ENCODE data around the gene CDT1. TPM values are rescaled to one million over a fixed set of nuclear protein-coding genes. Genes with fewer than 3 reads are reported as not detected.

The CDT1 gene
- total RNA-seq, 1 experiment from 2014 or later = 16.6 TPM

DNA sequence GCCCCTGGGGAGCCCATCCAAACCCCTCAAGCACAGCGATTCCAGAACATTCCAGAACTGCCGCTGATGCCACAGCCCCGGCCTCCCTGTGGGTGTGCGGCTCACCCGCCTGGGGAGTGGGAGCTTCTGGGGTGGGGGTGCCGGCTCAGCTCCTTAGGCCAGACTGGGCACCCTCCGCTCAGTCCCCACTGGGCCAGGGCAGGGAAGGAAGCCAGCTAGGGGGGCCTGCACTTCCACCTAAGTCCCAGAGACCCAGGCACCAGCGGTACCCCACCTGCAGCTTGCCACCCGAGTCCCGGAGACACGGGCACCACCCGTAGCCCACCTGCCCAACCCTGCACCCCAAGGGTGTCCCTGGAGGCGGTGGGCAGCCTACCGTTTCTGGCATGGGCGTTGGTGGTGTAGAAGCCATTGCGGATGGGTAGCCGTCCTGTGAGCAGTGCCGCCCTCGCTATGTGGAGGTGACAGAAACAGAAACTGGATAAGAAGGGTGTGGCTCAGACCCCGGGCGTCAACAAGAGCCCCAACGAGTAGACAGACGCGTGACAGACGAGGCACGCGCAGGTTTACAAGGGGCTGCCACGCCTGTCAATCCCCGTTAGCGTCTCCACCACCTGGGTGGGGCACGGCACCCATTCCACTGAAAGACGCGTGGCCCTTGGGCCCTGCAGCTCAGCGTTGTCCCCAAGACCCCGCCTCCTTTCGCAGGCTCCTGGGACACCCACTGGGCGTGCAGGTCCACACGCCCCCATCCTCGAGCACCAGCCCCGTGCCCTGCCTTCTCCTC is 38.1 kb downstream of the CDT1 start:
- no peaks in the 10 kb centered on the region for H3K9me3 Mint-ChIP-seq (ENCODE audit: unreplicated experiment)
- H3K36me3 Mint-ChIP-seq (ENCODE audit: insufficient read depth, unreplicated experiment) = peaks cover 13% of the 10 kb centered on the region
- TF ChIP-seq CTCF (IDR thresholded peaks at IDR 0.05; ENCODE audit: unreplicated experiment) = no peak
- CTCF ChIA-PET = interaction anchor here (1.0 kb wide), 1 partner anchor 32 kb away, joined by 3 read pairs; no protein-coding TSS in a partner anchor
- POLR2A ChIA-PET = no interaction called here
- H3K4me1 Mint-ChIP-seq (ENCODE audit: insufficient read depth, unreplicated experiment) = no peaks in the 10 kb centered on the region
- BruUV-seq (replicated peaks) = no TSS peak
- intact Hi-C loops (cut with micrococcal nuclease) = no loop called here
- DNase-seq (ENCODE audit: unreplicated experiment) = no peak
- H3K27me3 Mint-ChIP-seq (ENCODE audit: insufficient read depth, unreplicated experiment) = no peaks in the 10 kb centered on the region
- H3K27ac Mint-ChIP-seq (ENCODE audit: low read depth, unreplicated experiment) = no peak overlapping the region
- no peak overlapping the region for H3K4me3 Mint-ChIP-seq (ENCODE audit: unreplicated experiment)

- no peaks in the 10 kb centered on the region for H3K27me3 Mint-ChIP-seq (ENCODE audit: insufficient read depth, unreplicated experiment)
- H3K27ac Mint-ChIP-seq (ENCODE audit: low read depth, unreplicated experiment) = no peak overlapping the region
- no peaks in the 10 kb centered on the region for H3K4me1 Mint-ChIP-seq (ENCODE audit: insufficient read depth, unreplicated experiment)
- POLR2A ChIA-PET = interaction anchor here (0.6 kb wide), 1 partner anchor 320 kb away, joined by 3 read pairs; no protein-coding TSS in a partner anchor
- no peaks in the 10 kb centered on the region for H3K9me3 Mint-ChIP-seq (ENCODE audit: unreplicated experiment)
- H3K4me3 Mint-ChIP-seq (ENCODE audit: unreplicated experiment) = no peak overlapping the region
- H3K36me3 Mint-ChIP-seq (ENCODE audit: insufficient read depth, unreplicated experiment) = peaks cover 13% of the 10 kb centered on the region
- BruUV-seq (replicated peaks) = no TSS peak
- intact Hi-C loops (cut with micrococcal nuclease) = no loop called here
- TF ChIP-seq CTCF (IDR thresholded peaks at IDR 0.05; ENCODE audit: unreplicated experiment) = no peak
- CTCF ChIA-PET = no interaction called here
- DNase-seq (ENCODE audit: unreplicated experiment) = no peak
These were observed 38.7 kb downstream of the CDT1 start for GRCh38 chr16:88842308-88842756.

GRCh38 chr16:88842806-88843205 is 39.2 kb downstream of the CDT1 start:
- POLR2A ChIA-PET = interaction anchor here (0.6 kb wide), 1 partner anchor 320 kb away, joined by 3 read pairs; no protein-coding TSS in a partner anchor
- Mint-ChIP-seq H3K4me3 (ENCODE audit: unreplicated experiment) (no peak overlapping the region), H3K4me1 (ENCODE audit: insufficient read depth, unreplicated experiment) (no peaks in the 10 kb centered on the region), H3K9me3 (ENCODE audit: unreplicated experiment) (no peaks in the 10 kb centered on the region), H3K36me3 (ENCODE audit: insufficient read depth, unreplicated experiment) (peaks cover 13% of the 10 kb centered on the region), H3K27ac (ENCODE audit: low read depth, unreplicated experiment) (no peak overlapping the region), H3K27me3 (ENCODE audit: insufficient read depth, unreplicated experiment) (no peaks in the 10 kb centered on the region)
- BruUV-seq (replicated peaks) = no TSS peak
- CTCF ChIA-PET = interaction anchor here (1.1 kb wide), 1 partner anchor 16 kb away, joined by 5 read pairs; no protein-coding TSS in a partner anchor
- no peak for TF ChIP-seq CTCF (IDR thresholded peaks at IDR 0.05; ENCODE audit: unreplicated experiment)
- no peak for DNase-seq (ENCODE audit: unreplicated experiment)
- intact Hi-C loops (cut with micrococcal nuclease) = no loop called here

- ChIA-PET POLR2A (no interaction called here), CTCF (interaction anchor here (1.1 kb wide), 1 partner anchor 15 kb away, joined by 5 read pairs; no protein-coding TSS in a partner anchor)
- Mint-ChIP-seq H3K36me3 (ENCODE audit: insufficient read depth, unreplicated experiment) (peaks cover 13% of the 10 kb centered on the region), H3K4me1 (ENCODE audit: insufficient read depth, unreplicated experiment) (no peaks in the 10 kb centered on the region), H3K27me3 (ENCODE audit: insufficient read depth, unreplicated experiment) (no peaks in the 10 kb centered on the region), H3K9me3 (ENCODE audit: unreplicated experiment) (no peaks in the 10 kb centered on the region), H3K27ac (ENCODE audit: low read depth, unreplicated experiment) (no peak overlapping the region), H3K4me3 (ENCODE audit: unreplicated experiment) (no peak overlapping the region)
- intact Hi-C loops (cut with micrococcal nuclease) = no loop called here
- no peak for TF ChIP-seq CTCF (IDR thresholded peaks at IDR 0.05; ENCODE audit: unreplicated experiment)
- BruUV-seq (replicated peaks) = no TSS peak
- DNase-seq (ENCODE audit: unreplicated experiment) = no peak
These were observed 39.7 kb downstream of the CDT1 start for GRCh38 chr16:88843256-88843655.

Data from MCF 10A (cell line).